ENCODE measurements around the gene POLR2E. TPM values are rescaled to one million over a fixed set of nuclear protein-coding genes. Genes with fewer than 3 reads are reported as not detected.

The POLR2E gene
- total RNA-seq, 1 donor from 2014 or later, result 140 TPM

DNA sequence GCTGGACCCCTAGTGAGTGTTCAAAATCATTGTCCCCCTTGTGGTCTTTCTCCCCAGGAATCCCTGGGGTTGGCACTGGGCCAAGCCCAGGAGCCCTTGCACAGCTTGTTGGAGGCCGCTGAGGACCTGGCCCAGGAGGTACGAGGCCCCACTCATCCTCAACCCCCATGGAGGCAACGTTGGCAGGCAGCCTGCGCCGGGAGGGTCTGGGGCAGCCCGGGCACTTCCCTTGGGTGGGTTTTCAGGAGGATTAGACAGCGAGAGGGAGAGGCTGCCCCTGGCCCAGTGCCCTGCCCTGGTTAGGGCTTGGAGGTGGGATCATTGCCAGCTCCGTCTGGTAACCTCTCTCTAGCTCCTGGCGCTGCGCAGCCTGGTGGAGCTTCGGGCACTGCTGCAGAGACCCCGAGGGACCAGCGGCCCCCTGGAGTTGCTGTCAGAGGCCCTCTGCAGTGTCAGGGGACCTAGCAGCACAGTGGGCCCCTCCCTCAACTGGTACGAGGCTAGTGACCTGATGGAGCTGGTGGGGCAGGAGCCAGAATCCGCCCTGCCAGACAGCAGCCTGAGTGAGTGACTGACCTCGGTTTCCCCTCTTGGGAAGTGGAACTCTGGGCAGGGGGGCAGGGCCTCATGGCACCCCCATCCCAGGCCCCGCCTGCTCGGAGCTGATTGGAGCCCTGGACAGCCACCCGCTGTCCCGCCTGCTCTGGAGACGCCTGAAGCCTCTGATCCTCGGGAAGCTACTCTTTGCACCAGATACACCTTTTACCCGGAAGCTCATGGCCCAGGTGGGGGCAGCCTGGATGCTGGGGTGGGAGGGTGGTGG lies 52.3 kb downstream of the POLR2E start:
- H3K9me3 ChIP-seq (replicated peaks), result no peaks in the 10 kb centered on the region
- peaks cover 4% of the 10 kb centered on the region for H3K36me3 ChIP-seq
- H3K4me1 ChIP-seq, result peaks cover 37% of the 10 kb centered on the region
- TF ChIP-seq, protein P1, sequence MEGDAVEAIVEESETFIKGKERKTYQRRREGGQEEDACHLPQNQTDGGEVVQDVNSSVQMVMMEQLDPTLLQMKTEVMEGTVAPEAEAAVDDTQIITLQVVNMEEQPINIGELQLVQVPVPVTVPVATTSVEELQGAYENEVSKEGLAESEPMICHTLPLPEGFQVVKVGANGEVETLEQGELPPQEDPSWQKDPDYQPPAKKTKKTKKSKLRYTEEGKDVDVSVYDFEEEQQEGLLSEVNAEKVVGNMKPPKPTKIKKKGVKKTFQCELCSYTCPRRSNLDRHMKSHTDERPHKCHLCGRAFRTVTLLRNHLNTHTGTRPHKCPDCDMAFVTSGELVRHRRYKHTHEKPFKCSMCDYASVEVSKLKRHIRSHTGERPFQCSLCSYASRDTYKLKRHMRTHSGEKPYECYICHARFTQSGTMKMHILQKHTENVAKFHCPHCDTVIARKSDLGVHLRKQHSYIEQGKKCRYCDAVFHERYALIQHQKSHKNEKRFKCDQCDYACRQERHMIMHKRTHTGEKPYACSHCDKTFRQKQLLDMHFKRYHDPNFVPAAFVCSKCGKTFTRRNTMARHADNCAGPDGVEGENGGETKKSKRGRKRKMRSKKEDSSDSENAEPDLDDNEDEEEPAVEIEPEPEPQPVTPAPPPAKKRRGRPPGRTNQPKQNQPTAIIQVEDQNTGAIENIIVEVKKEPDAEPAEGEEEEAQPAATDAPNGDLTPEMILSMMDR (IDR thresholded peaks at IDR 0.05; ENCODE audit: borderline replicate concordance), result no peak
- H3K27ac ChIP-seq (replicated peaks), result no peak overlapping the region
- H3K4me3 ChIP-seq, result no peak overlapping the region
- no peak for DNase-seq
- intact Hi-C loops (cut with micrococcal nuclease), result no loop called here
- H3K27me3 ChIP-seq (ENCODE audit: low read depth), result no peaks in the 10 kb centered on the region

DNA sequence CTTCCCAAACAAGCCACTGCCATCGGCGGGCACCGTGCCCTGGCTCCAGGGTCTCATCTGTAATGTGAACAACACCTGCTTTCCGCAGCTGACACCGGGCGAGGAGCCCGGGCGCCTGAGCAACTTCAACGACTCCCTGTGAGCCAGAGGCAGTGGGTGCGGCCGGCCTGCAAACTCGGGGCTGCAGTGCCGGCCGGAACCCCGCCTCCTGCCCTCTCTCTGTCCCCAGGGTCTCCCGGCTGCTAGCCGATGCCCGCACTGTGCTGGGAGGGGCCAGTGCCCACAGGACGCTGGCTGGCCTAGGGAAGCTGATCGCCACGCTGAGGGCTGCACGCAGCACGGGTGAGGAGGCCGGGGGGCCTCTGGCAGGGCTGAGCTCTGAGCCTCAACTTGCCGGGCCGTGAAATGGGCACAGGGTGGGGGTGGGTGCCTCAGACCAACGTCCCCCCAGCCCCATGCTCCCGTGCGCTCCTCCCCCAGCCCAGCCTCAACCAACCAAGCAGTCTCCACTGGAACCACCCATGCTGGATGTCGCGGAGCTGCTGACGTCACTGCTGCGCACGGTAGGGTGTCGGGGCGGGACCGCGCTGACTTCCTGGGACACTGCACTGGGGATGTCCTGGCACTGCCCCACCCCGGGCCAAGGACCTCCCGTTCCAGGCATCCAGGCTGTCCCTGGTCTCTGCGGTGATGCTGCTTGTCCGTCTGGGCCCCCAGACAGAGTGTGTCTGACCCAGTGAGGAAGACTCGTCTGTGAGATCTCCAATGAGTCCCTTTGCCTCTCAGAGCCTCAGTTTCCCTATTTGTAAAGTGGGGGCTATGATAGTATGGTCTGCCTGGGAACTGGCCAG lies 53.1 kb downstream of the POLR2E start:
- Histone ChIP-seq H3K9me3 (replicated peaks) (no peaks in the 10 kb centered on the region), H3K4me1 (peaks cover 37% of the 10 kb centered on the region), H3K27ac (replicated peaks) (no peak overlapping the region), H3K36me3 (peaks cover 10% of the 10 kb centered on the region), H3K4me3 (peak overlapping the region; percentile 78), H3K27me3 (ENCODE audit: low read depth) (no peaks in the 10 kb centered on the region)
- TF ChIP-seq, protein P1 (IDR thresholded peaks at IDR 0.05; ENCODE audit: borderline replicate concordance), result no peak
- intact Hi-C loops (cut with micrococcal nuclease), result no loop called here
- DNase-seq, result no peak

DNA sequence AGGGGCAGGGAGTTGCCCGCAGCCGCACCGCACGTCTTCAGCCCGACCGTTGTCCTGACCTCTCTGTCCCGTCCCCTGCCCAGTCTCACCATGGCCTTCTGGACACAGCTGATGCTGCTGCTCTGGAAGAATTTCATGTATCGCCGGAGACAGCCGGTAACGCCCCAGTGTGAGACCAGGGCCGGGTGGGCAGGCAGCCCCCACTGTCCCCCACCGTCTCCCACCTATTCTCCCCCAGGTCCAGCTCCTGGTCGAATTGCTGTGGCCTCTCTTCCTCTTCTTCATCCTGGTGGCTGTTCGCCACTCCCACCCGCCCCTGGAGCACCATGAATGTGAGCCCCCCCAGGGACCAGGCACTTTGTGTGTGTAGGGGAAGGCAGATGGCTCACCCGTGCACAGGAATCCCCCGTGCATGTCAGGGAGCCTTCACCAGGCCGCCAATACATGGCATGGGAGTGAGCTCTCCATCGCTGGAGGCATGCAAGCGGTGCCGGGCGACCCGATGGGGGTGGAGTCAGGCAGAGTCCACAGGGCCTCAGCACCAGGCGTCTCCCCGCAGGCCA lies 53.8 kb downstream of the POLR2E start:
- H3K27ac ChIP-seq (replicated peaks), result no peak overlapping the region
- H3K4me3 ChIP-seq, result peak overlapping the region; percentile 78
- no peaks in the 10 kb centered on the region for H3K9me3 ChIP-seq (replicated peaks)
- DNase-seq, result no peak
- peaks cover 37% of the 10 kb centered on the region for H3K4me1 ChIP-seq
- H3K27me3 ChIP-seq (ENCODE audit: low read depth), result no peaks in the 10 kb centered on the region
- TF ChIP-seq, protein P1 (IDR thresholded peaks at IDR 0.05; ENCODE audit: borderline replicate concordance), result no peak
- peaks cover 17% of the 10 kb centered on the region for H3K36me3 ChIP-seq
- intact Hi-C loops (cut with micrococcal nuclease), result no loop called here

DNA sequence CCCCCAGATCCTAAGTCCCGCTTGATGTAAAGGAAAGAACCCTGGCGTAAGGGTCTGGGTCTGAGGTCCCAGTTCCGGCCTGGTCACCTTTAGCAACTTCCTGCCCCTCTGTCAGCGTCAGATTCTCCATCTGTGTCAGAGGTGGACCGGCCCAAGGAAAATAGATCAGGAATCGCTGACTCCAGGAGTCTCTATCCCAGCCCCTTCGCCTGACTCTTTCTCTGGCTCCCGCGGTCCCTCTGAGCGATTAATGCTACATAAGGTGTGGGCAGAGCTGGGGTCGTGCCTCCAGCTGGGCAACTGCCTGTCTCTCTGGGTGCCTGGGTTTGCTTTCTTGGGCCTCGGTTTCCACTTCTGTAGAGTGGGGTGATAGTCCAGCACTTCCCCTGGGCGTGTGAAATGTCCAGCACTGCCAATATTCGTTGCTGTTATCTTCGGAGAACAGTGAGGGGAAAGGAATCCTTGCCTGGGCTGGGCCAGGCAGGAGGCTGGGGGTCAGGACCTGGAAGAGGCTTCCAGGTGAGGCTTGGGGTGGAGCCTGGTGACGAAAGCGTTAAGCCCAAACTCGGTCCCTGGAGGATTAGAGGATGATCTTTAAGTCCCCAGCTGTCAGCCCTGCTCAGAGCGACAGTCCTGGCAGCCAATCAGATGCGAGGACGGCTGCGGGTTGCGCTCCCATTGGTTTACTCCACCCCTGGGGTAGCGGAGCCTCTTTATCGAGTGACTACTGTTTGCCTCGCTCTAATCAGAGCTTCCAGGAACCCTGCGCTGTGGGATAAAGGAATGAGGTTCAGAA lies 54.5 kb downstream of the POLR2E start:
- H3K4me1 ChIP-seq, result peaks cover 37% of the 10 kb centered on the region
- peak; percentile 92 for DNase-seq
- H3K4me3 ChIP-seq, result peak overlapping the region; percentile 78
- no peaks in the 10 kb centered on the region for H3K9me3 ChIP-seq (replicated peaks)
- no peaks in the 10 kb centered on the region for H3K27me3 ChIP-seq (ENCODE audit: low read depth)
- peak overlapping the region; percentile 75 for H3K27ac ChIP-seq (replicated peaks)
- intact Hi-C loops (cut with micrococcal nuclease), result no loop called here
- peaks cover 23% of the 10 kb centered on the region for H3K36me3 ChIP-seq
- TF ChIP-seq, protein P1 (IDR thresholded peaks at IDR 0.05; ENCODE audit: borderline replicate concordance), result no peak

Data from left ventricle myocardium inferior (tissue), 1 donor.